ENCODE measurements around the gene CIBAR2. TPM values are rescaled to one million over a fixed set of nuclear protein-coding genes. Genes with fewer than 3 reads are reported as not detected.
"Not testable (repeated sequence)": the region's sequence is repeated elsewhere in the genome, so short reads cannot be mapped to it uniquely, and the experiment has no call there.

The CIBAR2 gene
- total and polyA plus RNA-seq, 5 experiments from 2014 or later = not detected

DNA sequence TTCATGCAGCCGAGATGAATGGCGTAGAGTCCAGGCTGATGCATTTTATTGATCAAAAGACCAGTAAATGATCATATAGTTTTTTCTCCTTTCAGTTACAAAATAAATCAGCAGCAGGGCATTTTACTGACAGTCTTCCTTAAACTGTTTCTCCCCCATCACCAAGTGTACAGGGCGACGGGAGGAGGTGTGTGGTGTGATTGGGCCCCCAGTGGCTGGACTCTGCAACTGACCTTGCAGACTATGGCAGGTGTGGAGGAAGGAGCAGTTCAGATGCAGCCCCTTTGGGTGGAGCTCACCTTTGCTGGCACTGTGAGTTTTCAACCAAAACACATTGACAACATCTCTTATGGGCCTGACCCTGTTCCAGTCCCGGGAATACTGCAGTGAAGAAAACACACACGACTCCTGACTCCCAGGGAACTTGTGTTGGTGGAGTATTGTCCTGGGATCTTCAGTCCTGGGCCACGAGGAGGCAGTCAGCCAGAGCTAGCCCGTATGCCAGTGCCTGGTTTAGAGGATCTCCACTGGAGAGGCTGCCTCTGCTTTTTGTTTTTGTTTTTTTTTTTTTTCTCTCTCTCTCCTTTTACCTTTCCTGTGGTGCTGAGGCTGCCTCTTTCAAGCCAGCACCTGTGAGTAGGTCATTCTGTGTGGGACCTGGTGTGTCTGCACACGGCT lies 54.9 kb downstream of the CIBAR2 start:
- peaks cover 32 to 83% (median 55%) of the 10 kb centered on the region in 4 donors for H3K4me1 Mint-ChIP-seq

GRCh38 chr16:85056211-85056748 lies 56.0 kb downstream of the CIBAR2 start:
- H3K27ac Mint-ChIP-seq = peak overlapping the region; percentile 92 to 99 (median 96)
- POLR2A ChIA-PET = interaction anchor here (0.6 to 3.1 kb wide), 12 partner anchors 9 to 538 kb away, joined by 3 to 35 read pairs (median 6); partner anchors contain the start of genes KIAA0513 and ZDHHC7

More for the DNA sequence above, 54.9 kb downstream of the CIBAR2 start:
- POLR2A ChIA-PET = interaction anchor here (0.6 to 2.4 kb wide), 4 partner anchors 19 to 732 kb away, joined by 4 to 24 read pairs (median 4); partner anchors contain the start of gene ZDHHC7
- H3K9me3 Mint-ChIP-seq = no peaks in the 10 kb centered on the region
- H3K4me3 Mint-ChIP-seq = peak overlapping the region; percentile 29 to 92 (median 79)
- H3K36me3 Mint-ChIP-seq = no peaks in the 10 kb centered on the region
- H3K27ac Mint-ChIP-seq = peak overlapping the region; percentile 92 to 99 (median 96)
- ATAC-seq = no peak
- peaks cover 0 to 1% (median 0%) of the 10 kb centered on the region in 5 donors for H3K27me3 Mint-ChIP-seq
- DNase-seq = no peak

DNA sequence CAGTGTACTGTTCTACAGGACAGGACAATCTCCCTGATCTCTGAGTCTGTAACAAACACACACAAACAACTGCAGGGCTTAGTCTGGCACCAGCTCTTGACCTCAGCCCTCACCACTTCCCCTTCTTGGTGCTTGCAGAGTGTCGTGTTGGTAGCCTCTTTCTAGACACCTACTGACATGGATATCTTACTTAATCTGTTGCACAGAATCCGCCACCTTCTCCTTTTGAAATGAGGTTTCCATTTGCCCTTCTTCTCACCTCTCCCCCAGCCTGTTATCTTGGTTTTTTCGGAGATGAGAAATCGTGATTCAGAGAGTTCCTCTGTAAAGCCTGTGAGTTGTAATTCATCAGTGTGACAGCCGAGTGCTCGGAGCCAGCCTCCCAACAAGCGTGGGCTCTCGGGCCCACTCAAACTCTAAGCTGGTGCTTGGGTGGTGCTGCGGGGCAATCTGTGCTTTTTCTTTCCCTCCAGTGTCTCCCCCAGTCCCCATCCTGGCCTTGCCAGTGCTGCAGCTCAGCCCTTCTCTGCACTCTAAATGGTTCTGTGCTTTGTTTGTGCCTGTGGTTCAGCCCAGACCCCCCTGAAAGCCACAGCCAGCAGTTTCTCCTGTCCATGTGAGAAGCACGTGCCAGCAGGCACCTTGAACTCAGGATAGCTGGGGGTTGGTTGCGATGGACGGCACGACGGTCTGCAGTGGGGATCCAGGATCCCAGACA lies 56.6 kb downstream of the CIBAR2 start:
- Mint-ChIP-seq H3K4me1 (peaks cover 27 to 79% (median 46%) of the 10 kb centered on the region in 4 donors), H3K36me3 (peaks cover 0 to 3% (median 0%) of the 10 kb centered on the region in 3 donors), H3K9me3 (no peaks in the 10 kb centered on the region), H3K4me3 (peak overlapping the region; percentile 77 to 92 (median 82)), H3K27ac (peak overlapping the region; percentile 92 to 99 (median 96)), H3K27me3 (no peaks in the 10 kb centered on the region)
- POLR2A ChIA-PET = interaction anchor here (0.6 to 3.1 kb wide), 12 partner anchors 9 to 537 kb away, joined by 3 to 35 read pairs (median 6); partner anchors contain the start of genes KIAA0513 and ZDHHC7
- peak; percentile 40 to 92 (median 76) for DNase-seq
- peak; percentile 90 to 96 for ATAC-seq

More at GRCh38 chr16:85056211-85056748, 56.0 kb downstream of the CIBAR2 start:
- DNase-seq (no peak), ATAC-seq (no peak)
- Mint-ChIP-seq H3K36me3 (peaks cover 0 to 3% (median 0%) of the 10 kb centered on the region in 3 donors), H3K27me3 (no peaks in the 10 kb centered on the region), H3K9me3 (no peaks in the 10 kb centered on the region), H3K4me1 (peaks cover 28 to 76% (median 47%) of the 10 kb centered on the region in 4 donors), H3K4me3 (peak overlapping the region; percentile 77 to 92 (median 82))

GRCh38 chr16:85054948-85055492 lies 57.3 kb downstream of the CIBAR2 start:
- Mint-ChIP-seq H3K36me3 (peaks cover 0 to 3% (median 0%) of the 10 kb centered on the region in 3 donors), H3K4me1 (peaks cover 29 to 80% (median 46%) of the 10 kb centered on the region in 4 donors), H3K27me3 (no peaks in the 10 kb centered on the region), H3K4me3 (peak overlapping the region; percentile 77 to 92 (median 82)), H3K9me3 (no peaks in the 10 kb centered on the region), H3K27ac (peak overlapping the region; percentile 92 to 99 (median 96))
- ATAC-seq = no peak
- no peak for DNase-seq
- POLR2A ChIA-PET = interaction anchor here (0.6 to 3.1 kb wide), 6 partner anchors 8 to 685 kb away, joined by 5 to 35 read pairs (median 16); partner anchors contain the start of genes KIAA0513 and ZDHHC7

DNA sequence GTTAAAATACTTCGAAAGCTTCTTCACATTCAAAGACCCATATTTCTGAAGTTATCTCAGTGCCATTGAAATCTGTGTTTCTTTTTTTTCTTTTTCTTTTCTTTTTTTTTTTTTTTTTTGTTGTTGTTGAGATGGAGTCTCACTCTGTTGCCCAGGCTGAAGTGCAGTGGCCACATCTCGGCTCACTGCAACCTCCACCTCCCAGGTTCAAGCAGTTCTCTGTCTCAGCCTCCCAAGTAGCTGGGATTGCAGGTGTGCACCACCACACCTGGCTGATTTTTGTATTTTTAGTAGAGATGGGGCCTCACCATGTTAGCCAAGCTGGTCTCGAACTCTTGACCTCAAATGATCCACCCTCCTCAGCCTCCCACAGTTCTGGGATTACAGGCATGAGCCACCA lies 58.0 kb downstream of the CIBAR2 start:
- POLR2A ChIA-PET = interaction anchor here (0.6 to 3.1 kb wide), 4 partner anchors 11 to 686 kb away, joined by 3 to 35 read pairs (median 10); partner anchors contain the start of gene KIAA0513
- not testable (repeated sequence) for H3K27me3 Mint-ChIP-seq, H3K9me3 Mint-ChIP-seq, H3K36me3 Mint-ChIP-seq, DNase-seq, ATAC-seq
- peaks cover 31 to 80% (median 48%) of the 10 kb centered on the region in 4 donors for H3K4me1 Mint-ChIP-seq
- peak overlapping the region in 3 of 10 donors; percentile 25 to 85 (median 80) for H3K4me3 Mint-ChIP-seq
- H3K27ac Mint-ChIP-seq = peak overlapping the region; percentile 66 to 99 (median 96)

- Mint-ChIP-seq H3K4me3 (no peak overlapping the region), H3K27ac (peak overlapping the region in 4 of 10 donors; percentile 8 to 35 (median 20)), H3K36me3 (peaks cover 0 to 6% (median 2%) of the 10 kb centered on the region in 3 donors), H3K9me3 (no peaks in the 10 kb centered on the region), H3K27me3 (peaks cover 0 to 1% (median 0%) of the 10 kb centered on the region in 5 donors), H3K4me1 (peaks cover 32 to 79% (median 52%) of the 10 kb centered on the region in 4 donors)
- POLR2A ChIA-PET = no interaction called here
- ATAC-seq = no peak
- DNase-seq = no peak
Measured at GRCh38 chr16:85052536-85052935, 59.7 kb downstream of the CIBAR2 start.

GRCh38 chr16:85051683-85052082 lies 60.6 kb downstream of the CIBAR2 start:
- DNase-seq = no peak
- no peaks in the 10 kb centered on the region for H3K9me3 Mint-ChIP-seq
- peaks cover 0 to 1% (median 0%) of the 10 kb centered on the region in 5 donors for H3K27me3 Mint-ChIP-seq
- H3K4me3 Mint-ChIP-seq = peak overlapping the region in 1 of 10 donors; percentile 14
- H3K36me3 Mint-ChIP-seq = peaks cover 0 to 6% (median 2%) of the 10 kb centered on the region in 3 donors
- H3K27ac Mint-ChIP-seq = peak overlapping the region in 6 of 10 donors; percentile 8 to 86 (median 51)
- POLR2A ChIA-PET = interaction anchor here (1.6 kb wide), 1 partner anchor 24 kb away, joined by 5 read pairs; the partner anchor contains the start of gene KIAA0513
- ATAC-seq = no peak
- H3K4me1 Mint-ChIP-seq = peaks cover 32 to 79% (median 51%) of the 10 kb centered on the region in 4 donors

GRCh38 chr16:85051067-85051581 lies 61.1 kb downstream of the CIBAR2 start:
- Mint-ChIP-seq H3K27me3 (peaks cover 0 to 1% (median 0%) of the 10 kb centered on the region in 5 donors), H3K9me3 (no peaks in the 10 kb centered on the region), H3K27ac (peak overlapping the region in 6 of 10 donors; percentile 8 to 86 (median 44)), H3K4me1 (peaks cover 30 to 79% (median 51%) of the 10 kb centered on the region in 4 donors), H3K36me3 (peaks cover 0 to 6% (median 2%) of the 10 kb centered on the region in 3 donors), H3K4me3 (no peak overlapping the region)
- no peak for DNase-seq
- ATAC-seq = no peak
- POLR2A ChIA-PET = interaction anchor here (1.6 kb wide), 1 partner anchor 23 kb away, joined by 5 read pairs; the partner anchor contains the start of gene KIAA0513

DNA sequence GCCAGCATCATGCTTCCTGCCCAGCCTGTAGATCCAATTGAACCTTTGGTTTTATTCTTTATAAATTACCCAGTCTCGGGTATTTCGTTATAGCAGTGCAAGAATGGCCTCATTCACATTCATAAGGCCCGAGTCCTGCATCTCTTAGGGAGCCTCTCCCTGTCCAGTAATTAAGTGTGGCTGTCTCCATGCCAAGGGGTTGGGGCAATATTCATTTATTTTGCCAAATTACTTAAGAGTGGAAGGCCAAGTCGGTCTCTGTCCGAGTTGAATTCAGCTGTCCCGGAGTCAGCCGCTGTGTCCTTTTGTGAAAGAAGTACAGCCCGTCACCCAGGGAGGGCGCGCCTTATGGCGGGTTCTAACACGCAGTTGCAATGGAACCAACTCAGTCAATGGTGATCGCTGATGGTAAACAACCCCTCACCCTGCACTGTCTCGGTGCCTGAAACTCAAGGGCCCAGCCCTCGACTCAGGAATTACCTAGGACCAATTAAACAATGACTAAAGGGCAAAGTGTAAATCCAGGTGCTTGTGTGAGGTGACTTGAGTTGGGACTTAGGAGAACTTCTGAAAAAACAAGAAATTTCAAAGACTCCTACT lies 62.5 kb downstream of the CIBAR2 start:
- peaks cover 27 to 77% (median 45%) of the 10 kb centered on the region in 4 donors for H3K4me1 Mint-ChIP-seq
- peak overlapping the region in 3 of 10 donors; percentile 3 to 59 (median 27) for H3K4me3 Mint-ChIP-seq
- H3K36me3 Mint-ChIP-seq = peaks cover 0 to 6% (median 2%) of the 10 kb centered on the region in 3 donors
- DNase-seq (no peak), ATAC-seq (no peak)
- H3K9me3 Mint-ChIP-seq = no peaks in the 10 kb centered on the region
- H3K27ac Mint-ChIP-seq = peak overlapping the region in 3 of 10 donors; percentile 57 to 61 (median 58)
- H3K27me3 Mint-ChIP-seq = peaks cover 0 to 1% (median 0%) of the 10 kb centered on the region in 5 donors
- POLR2A ChIA-PET = interaction anchor here (1.6 kb wide), 1 partner anchor 22 kb away, joined by 5 read pairs; the partner anchor contains the start of gene KIAA0513

GRCh38 chr16:85048921-85049562 lies 63.2 kb downstream of the CIBAR2 start:
- Mint-ChIP-seq H3K36me3 (peaks cover 0 to 7% (median 2%) of the 10 kb centered on the region in 3 donors), H3K27ac (peak overlapping the region in 7 of 10 donors; percentile 58 to 90 (median 68)), H3K27me3 (peaks cover 0 to 1% (median 0%) of the 10 kb centered on the region in 5 donors), H3K9me3 (no peaks in the 10 kb centered on the region), H3K4me3 (peak overlapping the region in 3 of 10 donors; percentile 64 to 73 (median 69)), H3K4me1 (peaks cover 27 to 73% (median 43%) of the 10 kb centered on the region in 4 donors)
- POLR2A ChIA-PET = interaction anchor here (0.5 to 4.7 kb wide), 3 partner anchors 14 to 435 kb away, joined by 3 to 26 read pairs (median 3); partner anchors contain the start of gene KIAA0513
- DNase-seq (no peak), ATAC-seq (no peak)
